NOMO-1 treated with DMSO at 0.1 percent for 48 hours (cell line): ENCODE data around the gene TSHZ2.
"Not testable (repeated sequence)": the region's sequence is repeated elsewhere in the genome, so short reads cannot be mapped to it uniquely, and the experiment has no call there.

ENCODE experiments used
- DNase-seq: peaks from one replicate; lab custom pipeline; 2025; ENCODE audit not compliant: unreplicated experiment; lab: John Stamatoyannopoulos, UW

Gene TSHZ2

DNA sequence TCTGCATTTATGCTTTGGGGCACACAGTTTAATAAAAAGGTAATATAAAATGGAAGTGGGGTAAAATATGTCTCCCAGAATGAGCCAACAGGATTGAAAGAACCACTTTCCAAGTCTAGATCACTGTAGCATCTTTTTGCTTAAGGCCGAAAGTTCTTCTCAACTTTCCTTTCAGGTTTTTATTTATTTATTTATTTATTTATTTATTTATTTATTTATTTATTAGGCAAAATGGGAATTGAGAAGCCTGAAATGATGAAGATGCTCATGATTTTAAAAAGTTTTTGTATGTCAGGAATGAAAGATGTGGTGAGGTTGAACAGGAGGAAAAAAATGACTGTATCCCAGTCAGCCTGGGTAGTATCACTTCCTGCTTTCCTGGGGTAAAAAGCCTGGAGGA is 24.0 kb downstream of the TSHZ2 start:
- DNase-seq: no peak

DNA sequence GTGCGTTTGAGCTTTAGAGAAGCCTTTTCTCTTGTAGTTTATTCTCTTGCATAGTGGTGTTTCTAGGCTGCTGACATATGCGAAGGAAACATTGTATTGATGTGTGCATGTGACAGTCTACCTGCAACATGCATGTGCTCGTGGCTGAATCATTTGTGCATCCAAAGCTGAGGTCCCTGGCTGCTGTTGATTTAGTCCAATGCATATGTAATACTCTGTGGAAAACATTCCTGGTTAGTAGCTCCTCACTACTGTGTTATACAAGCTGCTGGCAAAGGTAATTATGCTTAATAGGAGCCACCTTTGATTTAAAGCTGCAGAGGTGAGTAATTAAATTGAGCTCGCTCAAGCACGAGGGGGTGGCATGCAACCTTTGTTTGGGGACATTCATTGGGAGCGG is 24.5 kb downstream of the TSHZ2 start:
- no peak for DNase-seq

DNA sequence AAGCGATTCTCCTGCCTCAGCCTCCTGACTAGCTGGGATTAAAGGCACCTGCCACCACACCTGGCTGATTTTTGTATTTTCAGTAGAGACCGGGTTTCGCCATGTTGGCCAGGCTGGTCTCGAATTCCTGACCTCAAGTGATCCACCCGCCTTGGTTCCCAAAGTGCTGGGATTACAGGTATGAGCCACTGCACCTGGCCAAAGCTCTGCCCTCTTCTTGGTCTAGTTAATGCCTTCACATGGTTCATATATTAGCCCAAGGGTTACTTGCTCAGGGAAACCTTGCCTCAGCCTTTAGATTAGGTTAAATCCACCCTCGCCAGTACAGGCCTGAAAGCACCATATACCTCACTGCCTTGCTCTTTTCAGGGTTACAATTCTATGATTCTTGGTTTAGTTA is 26.1 kb downstream of the TSHZ2 start:
- DNase-seq: no peak

- DNase-seq: no peak
Measured at GRCh38 chr20:52999040-52999439, 26.9 kb downstream of the TSHZ2 start.

DNA sequence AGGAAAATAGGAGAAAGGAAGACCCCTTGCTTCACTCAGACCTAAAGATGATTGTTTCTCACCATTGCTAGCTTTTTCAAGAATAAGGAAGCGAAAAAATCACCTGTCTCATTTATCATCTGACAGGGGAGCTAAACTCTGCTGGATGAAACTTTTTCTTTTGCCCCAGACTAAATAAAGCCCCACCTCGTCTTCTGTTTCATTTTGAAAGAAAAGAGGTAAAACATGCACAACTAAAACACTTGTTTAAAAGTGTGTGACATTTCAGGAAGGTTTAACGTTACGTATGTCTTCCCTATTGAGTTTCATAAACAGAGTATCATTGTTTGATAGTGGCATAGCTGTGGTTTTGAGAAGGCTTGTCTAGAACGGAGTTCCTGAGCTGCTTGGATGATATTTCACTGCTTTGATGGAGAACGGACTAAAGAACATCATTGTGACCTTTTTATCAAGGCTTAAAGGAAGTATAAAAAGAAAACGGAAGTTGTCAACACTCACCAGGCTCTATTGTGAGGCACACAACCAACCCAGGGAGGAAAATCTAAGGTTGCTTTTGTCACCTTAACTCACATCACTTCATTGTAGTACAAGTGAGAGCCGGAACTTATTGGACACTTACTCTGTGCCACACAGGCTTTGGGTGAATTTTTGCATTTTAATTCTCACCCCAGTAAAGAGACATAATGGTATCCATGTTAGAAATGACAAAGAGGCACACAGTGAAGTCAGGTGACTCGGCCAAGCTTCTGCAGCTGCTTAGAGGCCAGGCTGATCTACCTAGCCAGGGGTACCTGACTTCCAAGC is 29.5 kb downstream of the TSHZ2 start:
- peak; percentile 19 for DNase-seq

GRCh38 chr20:53002786-53003185 is 30.6 kb downstream of the TSHZ2 start:
- no peak for DNase-seq

DNA sequence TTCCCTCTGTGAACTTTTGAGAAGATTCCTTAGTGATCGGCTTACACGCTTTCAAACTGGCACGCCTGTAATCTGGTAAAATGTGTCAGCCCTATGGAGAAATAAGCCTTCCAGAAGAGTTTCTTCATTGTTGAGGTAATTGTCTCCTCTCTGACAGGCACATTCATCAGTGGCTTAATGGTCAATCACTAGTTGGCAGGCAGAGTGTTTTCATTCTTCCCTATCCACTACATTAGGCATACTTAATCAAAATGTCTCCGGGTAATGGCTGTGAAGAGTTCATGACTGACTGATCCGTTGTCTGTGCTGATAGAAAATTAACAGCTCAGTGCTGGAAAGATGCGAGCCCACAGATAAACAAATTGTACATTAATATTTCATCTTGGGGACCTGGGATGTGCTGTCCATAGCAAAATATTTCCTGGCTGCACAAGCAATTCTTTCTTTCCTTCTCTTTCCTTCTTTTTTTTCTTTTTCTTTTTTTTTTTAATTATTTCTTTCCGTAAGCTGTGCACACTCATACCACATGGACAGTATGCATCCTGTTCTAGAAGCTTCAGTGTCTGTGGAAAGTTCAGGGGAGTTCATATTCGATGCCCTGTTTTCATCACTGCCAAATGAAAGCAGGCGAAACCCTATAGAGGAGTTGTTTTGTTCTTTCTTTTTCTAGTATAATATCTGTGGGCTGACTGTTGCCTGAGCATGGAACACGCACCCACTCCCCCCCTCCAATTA is 31.4 kb downstream of the TSHZ2 start:
- no peak for DNase-seq

DNA sequence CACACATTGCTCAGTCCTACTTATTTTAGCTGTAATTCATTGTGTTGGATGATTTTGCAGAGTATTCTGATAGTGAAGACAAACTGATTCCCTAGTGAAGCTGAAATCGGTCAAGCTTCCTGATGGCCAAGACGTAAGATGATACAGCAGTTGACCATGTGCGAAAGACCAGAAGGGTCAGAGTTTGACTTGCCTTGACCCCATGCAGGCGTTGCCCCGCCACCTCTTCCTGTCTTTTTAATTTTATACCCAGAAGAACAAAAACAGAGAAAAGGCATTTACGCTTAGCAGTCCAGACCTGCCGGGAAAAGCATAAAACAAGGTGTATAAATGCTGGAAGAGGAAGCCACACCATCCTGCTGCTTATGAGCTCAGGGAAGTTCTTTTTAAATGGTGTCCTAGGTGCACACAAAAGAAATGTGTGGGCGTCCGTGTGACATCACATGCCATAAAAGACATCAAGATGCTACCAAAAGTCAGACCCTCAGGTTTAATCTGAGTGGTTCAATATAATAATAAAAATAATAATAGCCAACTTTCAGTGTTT is 32.2 kb downstream of the TSHZ2 start:
- DNase-seq: no peak

GRCh38 chr20:53009979-53010735 is 38.0 kb downstream of the TSHZ2 start:
- DNase-seq: no peak

GRCh38 chr20:53011640-53012039 is 39.5 kb downstream of the TSHZ2 start:
- no peak for DNase-seq

DNA sequence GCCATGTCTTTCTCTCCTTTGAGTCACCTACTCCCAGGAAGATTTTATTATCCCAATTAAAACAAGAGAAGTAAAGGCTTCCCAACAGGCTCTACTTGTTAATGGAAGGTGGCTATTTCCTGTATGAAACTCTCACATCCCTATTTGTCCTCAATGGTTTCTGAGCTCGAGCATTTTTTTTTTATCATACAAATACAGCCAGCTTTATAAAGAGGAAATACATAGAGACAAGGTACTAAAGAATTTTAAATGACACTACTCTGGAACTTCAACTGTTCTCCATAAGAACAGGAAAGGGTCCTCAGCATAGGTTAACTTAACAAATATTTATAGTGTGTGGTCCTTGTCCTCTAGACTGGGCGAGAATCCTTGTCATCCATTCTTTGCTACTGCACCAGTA is 41.0 kb downstream of the TSHZ2 start:
- peak; percentile 17 for DNase-seq

GRCh38 chr20:53013847-53014246 is 41.7 kb downstream of the TSHZ2 start:
- no peak for DNase-seq

DNA sequence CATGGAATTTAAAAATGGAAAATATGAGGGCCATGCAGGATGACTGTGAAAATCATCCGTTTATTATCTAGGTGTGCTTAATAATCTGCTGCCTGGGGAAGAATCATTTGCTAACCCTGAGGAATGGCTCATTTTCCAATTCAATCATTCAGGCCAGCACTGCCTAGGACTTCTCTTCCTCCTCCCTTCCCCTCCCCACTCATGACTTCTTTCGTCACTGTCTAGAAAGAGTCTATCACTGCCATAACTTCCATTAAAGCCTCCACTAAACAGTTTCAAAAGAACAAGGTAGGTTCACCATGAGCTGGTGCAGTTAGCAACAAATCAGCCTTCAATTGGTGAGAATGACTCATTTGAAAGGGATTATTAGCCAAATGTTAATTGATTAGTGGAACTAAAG is 43.9 kb downstream of the TSHZ2 start:
- no peak for DNase-seq

DNA sequence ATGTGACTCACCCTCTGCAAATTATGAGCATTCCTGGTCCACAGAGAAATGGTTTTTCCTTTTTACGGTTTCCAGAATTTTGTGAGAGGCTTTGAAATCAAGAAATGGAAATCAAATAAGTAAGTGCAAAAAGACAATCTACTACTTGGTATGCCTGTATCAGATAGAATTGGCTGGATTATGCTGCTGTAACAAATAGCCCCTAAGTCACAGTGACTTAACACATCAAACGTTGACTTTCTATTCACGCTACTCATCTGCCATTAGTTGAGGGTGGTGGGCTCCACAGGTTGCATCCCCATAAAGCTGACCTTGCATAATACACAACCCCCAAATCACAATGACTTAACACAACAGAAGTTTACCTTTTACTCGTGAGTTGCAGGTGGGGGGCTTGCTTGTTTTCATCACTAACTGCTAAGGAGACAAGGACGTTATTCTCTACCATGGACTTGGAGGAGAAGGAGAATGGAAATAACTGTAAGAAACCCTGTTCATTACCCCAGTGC is 44.4 kb downstream of the TSHZ2 start:
- DNase-seq: no peak

DNA sequence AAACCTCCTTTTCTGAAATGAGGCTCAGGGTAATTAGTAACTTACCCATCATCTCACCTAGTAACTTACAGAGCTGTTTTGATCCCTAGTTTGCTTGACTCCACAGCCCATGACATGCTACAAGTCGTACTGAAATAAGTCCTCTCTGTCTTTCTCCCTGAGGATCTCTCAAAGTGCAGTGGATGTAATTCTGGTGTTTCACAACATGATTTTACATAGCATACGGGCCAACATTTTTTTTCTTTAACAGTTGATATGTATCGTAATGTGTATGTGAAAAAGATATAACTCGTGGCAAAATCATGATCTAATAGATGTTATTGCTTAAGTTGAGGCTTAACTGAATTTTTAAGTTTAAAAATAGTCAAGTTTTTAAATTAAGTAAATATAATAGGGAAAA is 45.0 kb downstream of the TSHZ2 start:
- DNase-seq: no peak

GRCh38 chr20:53019464-53019863 is 47.3 kb downstream of the TSHZ2 start:
- no peak for DNase-seq

DNA sequence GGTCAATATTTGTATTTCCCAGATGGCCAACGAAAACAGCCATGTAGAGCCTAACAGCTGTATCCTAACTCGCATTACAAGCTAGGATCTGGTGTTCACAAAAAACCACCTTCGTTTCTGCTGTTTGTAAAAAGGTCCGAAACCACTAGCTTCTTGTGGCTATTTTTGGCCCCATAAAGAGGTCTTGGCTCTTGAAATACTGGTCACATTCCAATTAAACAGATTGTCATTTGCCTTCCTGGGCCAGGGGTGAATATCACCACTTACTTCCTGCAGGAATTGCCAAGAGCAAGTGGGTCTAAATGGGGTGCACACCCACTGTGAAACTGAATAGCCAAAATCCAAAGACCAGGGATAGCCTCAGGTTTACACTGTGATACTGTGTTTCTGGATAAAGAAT is 48.2 kb downstream of the TSHZ2 start:
- DNase-seq: no peak

- DNase-seq: no peak
Measured at GRCh38 chr20:53020834-53021233, 48.7 kb downstream of the TSHZ2 start.

- DNase-seq: peak; percentile 42
Measured at GRCh38 chr20:53021934-53022333, 49.8 kb downstream of the TSHZ2 start.

- DNase-seq: no peak
Measured at GRCh38 chr20:53023732-53024520, 51.8 kb downstream of the TSHZ2 start.

DNA sequence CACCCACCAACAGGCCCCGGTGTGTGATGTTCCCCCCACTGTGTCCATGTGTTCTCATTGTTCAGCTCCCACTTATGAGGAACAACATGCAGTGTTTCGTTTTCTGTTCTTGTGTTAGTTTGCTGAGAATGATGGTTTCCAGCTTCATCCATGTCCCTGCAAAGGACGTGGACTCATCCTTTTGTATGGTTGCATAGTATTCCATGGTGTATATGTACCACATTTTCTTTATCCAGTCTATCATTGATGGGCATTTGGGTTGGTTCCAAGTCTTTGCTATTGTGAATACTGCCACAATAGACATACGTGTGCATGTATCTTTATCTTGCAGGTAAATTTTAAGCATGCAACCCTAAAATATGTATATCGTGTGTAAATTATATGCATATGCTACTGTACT is 52.5 kb downstream of the TSHZ2 start:
- DNase-seq: not testable (repeated sequence)
